Stimulated activated effector memory CD8-positive, alpha-beta T cell treated with anti-CD3 and anti-CD28 coated beads, Interleukin-12 subunit alpha, Interleukin-12 subunit beta, amount 100 ng/mL, for 72 hours (primary cell): Measurements from ENCODE around the gene ADAM23.

Experiments used
- ATAC-seq: fragments of 150-1000 bp; cut with Tn5 transposase; 2 replicates; pipeline ENCODE4 v1.10.0; 2021
- DNase-seq, 2 donors: peaks; one replicate each; pipeline ENCODE4 v3.0.0; 2021 to 2022; ENCODE audit warnings: low spot score in 2 of 2
- H3K27ac Mint-ChIP-seq: one replicate; pipeline ENCODE4 v1.8.0; 2022; ENCODE audit warnings: mild to moderate bottlenecking, mixed read lengths
- H3K36me3 Mint-ChIP-seq: one replicate; pipeline ENCODE4 v1.8.0; 2022; ENCODE audit warnings: mild to moderate bottlenecking, mixed read lengths
- H3K4me1 Mint-ChIP-seq: one replicate; pipeline ENCODE4 v1.8.0; 2022; ENCODE audit warnings: mixed read lengths
- H3K4me3 Mint-ChIP-seq: one replicate; pipeline ENCODE4 v1.8.0; 2022; ENCODE audit warnings: mild to moderate bottlenecking, mixed read lengths
- H3K9me3 Mint-ChIP-seq: one replicate; pipeline ENCODE4 v1.8.0; 2022; ENCODE audit warnings: mixed read lengths

Gene ADAM23

GRCh38 chr2:206432193-206433082, 10.9 kb upstream of the ADAM23 start:
- ATAC-seq (no peak), DNase-seq (no peak)
- no peak overlapping the region for H3K27ac Mint-ChIP-seq
- no peak overlapping the region for H3K4me3 Mint-ChIP-seq
- no peaks in the 10 kb centered on the region for H3K9me3 Mint-ChIP-seq
- no peaks in the 10 kb centered on the region for H3K36me3 Mint-ChIP-seq
- no peaks in the 10 kb centered on the region for H3K4me1 Mint-ChIP-seq

- Mint-ChIP-seq H3K9me3 (no peaks in the 10 kb centered on the region), H3K4me1 (no peaks in the 10 kb centered on the region)
- no peak for ATAC-seq
Measured at GRCh38 chr2:206433190-206433589, 10.1 kb upstream of the ADAM23 start.

GRCh38 chr2:206433686-206434085, 9.6 kb upstream of the ADAM23 start:
- ATAC-seq (no peak), DNase-seq (no peak)
- Mint-ChIP-seq H3K9me3 (no peaks in the 10 kb centered on the region), H3K36me3 (no peaks in the 10 kb centered on the region), H3K4me1 (no peaks in the 10 kb centered on the region), H3K4me3 (no peak overlapping the region), H3K27ac (no peak overlapping the region)

More at GRCh38 chr2:206433190-206433589, 10.1 kb upstream of the ADAM23 start:
- Mint-ChIP-seq H3K4me3 (no peak overlapping the region), H3K27ac (no peak overlapping the region), H3K36me3 (no peaks in the 10 kb centered on the region)
- DNase-seq, result no peak

- Mint-ChIP-seq H3K9me3 (no peaks in the 10 kb centered on the region), H3K27ac (no peak overlapping the region), H3K36me3 (no peaks in the 10 kb centered on the region), H3K4me1 (no peaks in the 10 kb centered on the region), H3K4me3 (no peak overlapping the region)
- DNase-seq (no peak), ATAC-seq (no peak)
Measured at GRCh38 chr2:206435742-206436141, 7.6 kb upstream of the ADAM23 start.

- Mint-ChIP-seq H3K4me1 (no peaks in the 10 kb centered on the region), H3K27ac (no peak overlapping the region), H3K9me3 (no peaks in the 10 kb centered on the region), H3K4me3 (no peak overlapping the region), H3K36me3 (no peaks in the 10 kb centered on the region)
- DNase-seq (no peak), ATAC-seq (no peak)
Measured at GRCh38 chr2:206438196-206438724, 5.1 kb upstream of the ADAM23 start.

- peaks cover 6% of the 10 kb centered on the region for H3K4me1 Mint-ChIP-seq
Measured at GRCh38 chr2:206442474-206442832, 879 bp upstream of the ADAM23 start.

GRCh38 chr2:206443735-206444527, 599 bp downstream of the ADAM23 start:
- ATAC-seq (peak; percentile 64), DNase-seq (no peak)
- Mint-ChIP-seq H3K27ac (no peak overlapping the region), H3K9me3 (no peaks in the 10 kb centered on the region), H3K36me3 (no peaks in the 10 kb centered on the region), H3K4me1 (peaks cover 6% of the 10 kb centered on the region), H3K4me3 (peak overlapping the region; percentile 57)

More at GRCh38 chr2:206442474-206442832, 879 bp upstream of the ADAM23 start:
- ATAC-seq (no peak), DNase-seq (no peak)
- no peaks in the 10 kb centered on the region for H3K9me3 Mint-ChIP-seq
- no peak overlapping the region for H3K27ac Mint-ChIP-seq
- peak overlapping the region; percentile 31 for H3K4me3 Mint-ChIP-seq
- H3K36me3 Mint-ChIP-seq, result no peaks in the 10 kb centered on the region

GRCh38 chr2:206445948-206446347, 2.6 kb downstream of the ADAM23 start:
- peaks cover 4% of the 10 kb centered on the region for H3K9me3 Mint-ChIP-seq
- peaks cover 6% of the 10 kb centered on the region for H3K4me1 Mint-ChIP-seq
- no peak for ATAC-seq
- no peaks in the 10 kb centered on the region for H3K36me3 Mint-ChIP-seq
- H3K27ac Mint-ChIP-seq, result no peak overlapping the region
- DNase-seq, result no peak
- H3K4me3 Mint-ChIP-seq, result no peak overlapping the region

- H3K9me3 Mint-ChIP-seq, result peaks cover 7% of the 10 kb centered on the region
- DNase-seq (no peak), ATAC-seq (no peak)
- no peak overlapping the region for H3K27ac Mint-ChIP-seq
- no peaks in the 10 kb centered on the region for H3K36me3 Mint-ChIP-seq
- no peaks in the 10 kb centered on the region for H3K4me1 Mint-ChIP-seq
- H3K4me3 Mint-ChIP-seq, result no peak overlapping the region
Measured at GRCh38 chr2:206452242-206452641, 8.9 kb downstream of the ADAM23 start.

- no peak for DNase-seq
- no peak overlapping the region for H3K27ac Mint-ChIP-seq
- H3K4me1 Mint-ChIP-seq, result no peaks in the 10 kb centered on the region
- H3K9me3 Mint-ChIP-seq, result peaks cover 7% of the 10 kb centered on the region
- no peak for ATAC-seq
- H3K36me3 Mint-ChIP-seq, result no peaks in the 10 kb centered on the region
- no peak overlapping the region for H3K4me3 Mint-ChIP-seq
Measured at GRCh38 chr2:206452750-206453149, 9.4 kb downstream of the ADAM23 start.

- H3K4me1 Mint-ChIP-seq, result no peaks in the 10 kb centered on the region
- no peak overlapping the region for H3K4me3 Mint-ChIP-seq
- H3K27ac Mint-ChIP-seq, result no peak overlapping the region
- no peak for DNase-seq
- no peaks in the 10 kb centered on the region for H3K36me3 Mint-ChIP-seq
- no peak for ATAC-seq
- peaks cover 2% of the 10 kb centered on the region for H3K9me3 Mint-ChIP-seq
Measured at GRCh38 chr2:206456078-206456754, 12.9 kb downstream of the ADAM23 start.

GRCh38 chr2:206457188-206457634, 13.9 kb downstream of the ADAM23 start:
- Mint-ChIP-seq H3K4me3 (no peak overlapping the region), H3K27ac (no peak overlapping the region), H3K9me3 (no peaks in the 10 kb centered on the region), H3K36me3 (no peaks in the 10 kb centered on the region), H3K4me1 (no peaks in the 10 kb centered on the region)
- ATAC-seq (no peak), DNase-seq (no peak)

GRCh38 chr2:206462240-206462854, 19.0 kb downstream of the ADAM23 start:
- H3K9me3 Mint-ChIP-seq, result no peaks in the 10 kb centered on the region
- no peaks in the 10 kb centered on the region for H3K36me3 Mint-ChIP-seq
- no peak for DNase-seq
- no peaks in the 10 kb centered on the region for H3K4me1 Mint-ChIP-seq
- no peak overlapping the region for H3K4me3 Mint-ChIP-seq
- no peak overlapping the region for H3K27ac Mint-ChIP-seq
- no peak for ATAC-seq

GRCh38 chr2:206463685-206464084, 20.4 kb downstream of the ADAM23 start:
- no peak for DNase-seq
- H3K36me3 Mint-ChIP-seq, result no peaks in the 10 kb centered on the region
- no peaks in the 10 kb centered on the region for H3K4me1 Mint-ChIP-seq
- no peak overlapping the region for H3K27ac Mint-ChIP-seq
- H3K4me3 Mint-ChIP-seq, result no peak overlapping the region
- H3K9me3 Mint-ChIP-seq, result no peaks in the 10 kb centered on the region
- no peak for ATAC-seq

GRCh38 chr2:206464597-206464996, 21.3 kb downstream of the ADAM23 start:
- no peak for ATAC-seq
- Mint-ChIP-seq H3K36me3 (no peaks in the 10 kb centered on the region), H3K27ac (no peak overlapping the region), H3K9me3 (peaks cover 4% of the 10 kb centered on the region), H3K4me1 (no peaks in the 10 kb centered on the region), H3K4me3 (no peak overlapping the region)
- DNase-seq, result no peak
